Stimulated activated effector memory CD8-positive, alpha-beta T cell treated with anti-CD3 and anti-CD28 coated beads, Interleukin-12 subunit alpha, Interleukin-12 subunit beta, amount 100 ng/mL, for 72 hours (primary cell): ENCODE results near the gene SDK2.
"Not testable (repeated sequence)": the region's sequence is repeated elsewhere in the genome, so short reads cannot be mapped to it uniquely, and the experiment has no call there.

Experiments
- ATAC-seq: fragments of 150-1000 bp; cut with Tn5 transposase; 2 replicates; pipeline ENCODE4 v1.10.0; 2021
- DNase-seq, 2 donors: peaks; one replicate each; pipeline ENCODE4 v3.0.0; 2021 to 2022; ENCODE audit warnings: low spot score in 2 of 2
- H3K27ac Mint-ChIP-seq: one replicate; pipeline ENCODE4 v1.8.0; 2022; ENCODE audit warnings: mild to moderate bottlenecking, mixed read lengths
- H3K36me3 Mint-ChIP-seq: one replicate; pipeline ENCODE4 v1.8.0; 2022; ENCODE audit warnings: mild to moderate bottlenecking, mixed read lengths
- H3K4me1 Mint-ChIP-seq: one replicate; pipeline ENCODE4 v1.8.0; 2022; ENCODE audit warnings: mixed read lengths
- H3K4me3 Mint-ChIP-seq: one replicate; pipeline ENCODE4 v1.8.0; 2022; ENCODE audit warnings: mild to moderate bottlenecking, mixed read lengths
- H3K9me3 Mint-ChIP-seq: one replicate; pipeline ENCODE4 v1.8.0; 2022; ENCODE audit warnings: mixed read lengths

Gene SDK2

DNA sequence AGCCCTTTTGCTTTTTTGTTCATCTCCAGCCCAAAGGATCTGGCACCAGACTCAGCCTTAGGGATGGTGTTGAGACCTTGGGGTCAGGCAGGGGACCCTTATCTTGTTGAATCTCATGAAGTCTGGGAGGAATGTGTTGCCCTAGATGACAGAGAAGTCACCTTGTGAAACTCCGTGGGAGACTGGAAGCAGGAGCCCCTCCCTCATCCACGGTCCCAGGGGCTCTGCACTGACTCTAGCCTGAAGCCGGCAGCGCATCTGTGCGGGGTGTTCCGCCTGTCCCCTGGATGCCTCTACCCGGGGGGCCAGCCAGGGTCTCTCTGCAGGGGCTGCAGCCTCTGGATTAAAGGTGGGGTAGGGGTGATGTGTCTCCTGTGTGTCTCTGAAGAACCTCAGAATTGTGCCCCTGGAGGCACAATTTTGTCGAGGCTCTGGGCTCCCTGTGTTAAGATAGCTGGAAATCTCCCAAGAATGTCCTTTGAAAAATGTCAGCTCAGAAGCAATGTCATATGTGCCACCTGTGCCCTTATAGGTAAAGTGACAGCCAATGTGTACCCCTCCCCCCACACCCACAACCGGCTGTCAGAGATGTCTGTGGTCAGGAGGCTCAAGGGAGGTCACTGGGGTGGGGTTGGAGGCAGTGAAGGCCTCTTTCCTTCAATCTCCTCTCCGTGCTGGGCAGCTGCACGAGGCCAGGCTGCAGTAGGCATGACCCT, 300.3 kb downstream of the SDK2 start:
- Mint-ChIP-seq H3K36me3 (no peaks in the 10 kb centered on the region), H3K27ac (no peak overlapping the region), H3K4me3 (no peak overlapping the region), H3K9me3 (no peaks in the 10 kb centered on the region), H3K4me1 (no peaks in the 10 kb centered on the region)
- no peak for DNase-seq
- no peak for ATAC-seq

GRCh38 chr17:73343168-73343634, 301.0 kb downstream of the SDK2 start:
- DNase-seq: no peak
- Mint-ChIP-seq H3K4me1 (no peaks in the 10 kb centered on the region), H3K27ac (no peak overlapping the region), H3K36me3 (no peaks in the 10 kb centered on the region), H3K4me3 (no peak overlapping the region), H3K9me3 (no peaks in the 10 kb centered on the region)
- ATAC-seq: no peak

DNA sequence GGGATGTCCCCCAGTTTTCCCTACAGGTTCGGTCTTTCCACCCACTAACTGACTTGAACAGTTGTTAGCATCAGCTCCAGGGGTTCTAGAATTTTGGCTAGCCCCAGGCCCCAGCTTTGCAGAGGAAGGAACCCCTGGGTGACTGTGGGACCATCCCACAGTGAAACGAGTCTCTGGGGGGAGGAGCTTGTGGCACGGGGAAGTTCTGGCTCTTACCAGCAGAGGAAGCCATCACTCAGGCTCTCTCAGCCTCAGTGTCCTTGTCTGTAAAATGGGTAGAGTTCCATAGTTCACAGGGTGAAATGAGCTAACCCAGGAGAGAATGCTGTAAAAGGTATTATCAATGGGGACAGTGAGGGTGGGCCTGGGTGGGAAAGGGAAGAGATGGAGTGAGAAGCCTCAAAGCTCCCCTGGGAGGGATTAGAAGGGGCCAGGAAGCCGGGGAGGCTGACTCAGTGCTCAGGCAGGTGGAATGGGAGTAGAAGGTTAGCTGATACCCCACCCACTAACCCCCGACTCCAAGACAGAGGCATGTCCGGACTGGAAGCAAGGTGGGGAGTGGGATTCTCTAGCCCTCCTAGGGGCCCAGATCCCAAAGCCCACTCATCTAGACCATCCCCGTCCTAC, 301.6 kb downstream of the SDK2 start:
- Mint-ChIP-seq H3K9me3 (no peaks in the 10 kb centered on the region), H3K36me3 (no peaks in the 10 kb centered on the region), H3K27ac (no peak overlapping the region), H3K4me1 (no peaks in the 10 kb centered on the region), H3K4me3 (no peak overlapping the region)
- ATAC-seq (no peak), DNase-seq (no peak)

GRCh38 chr17:73342050-73342522, 302.2 kb downstream of the SDK2 start:
- no peaks in the 10 kb centered on the region for H3K9me3 Mint-ChIP-seq
- no peak for DNase-seq
- no peak overlapping the region for H3K4me3 Mint-ChIP-seq
- no peak for ATAC-seq
- H3K4me1 Mint-ChIP-seq: no peaks in the 10 kb centered on the region
- H3K36me3 Mint-ChIP-seq: no peaks in the 10 kb centered on the region
- H3K27ac Mint-ChIP-seq: no peak overlapping the region

DNA sequence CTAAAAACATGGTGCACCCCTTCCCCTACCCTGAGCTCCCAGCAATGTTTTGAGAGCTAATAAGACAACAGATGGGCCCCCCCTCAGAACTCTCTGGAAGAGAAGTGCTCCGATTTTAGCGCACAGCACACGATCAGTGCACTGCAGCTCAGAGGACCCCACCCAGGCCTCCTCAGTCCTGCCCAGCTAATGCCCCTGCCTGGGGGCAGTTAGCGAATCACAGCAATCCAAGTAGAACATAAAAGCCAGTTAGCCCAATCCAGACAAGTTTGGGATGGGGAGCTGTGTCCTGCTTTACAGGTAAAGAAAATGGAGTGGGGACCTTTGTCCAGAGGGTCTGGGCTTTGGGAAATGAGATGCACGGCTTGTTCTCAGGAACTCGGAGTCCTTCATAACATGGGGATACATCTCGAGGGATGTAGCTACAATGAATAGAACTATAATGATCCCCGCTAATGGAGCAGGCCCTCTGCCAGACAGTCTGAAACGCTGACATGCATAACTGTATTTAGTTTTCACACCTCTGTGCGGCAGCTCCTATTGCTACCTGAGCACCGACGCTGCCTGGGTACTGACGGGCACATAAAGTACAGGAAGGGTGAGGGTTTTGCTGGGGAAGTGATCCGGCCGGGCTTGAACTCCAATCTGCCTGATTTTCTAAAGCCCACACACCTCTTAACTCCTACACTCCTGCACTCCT, 302.7 kb downstream of the SDK2 start:
- DNase-seq (no peak), ATAC-seq (no peak)
- Mint-ChIP-seq H3K36me3 (no peaks in the 10 kb centered on the region), H3K4me3 (no peak overlapping the region), H3K27ac (no peak overlapping the region), H3K4me1 (no peaks in the 10 kb centered on the region), H3K9me3 (no peaks in the 10 kb centered on the region)

DNA sequence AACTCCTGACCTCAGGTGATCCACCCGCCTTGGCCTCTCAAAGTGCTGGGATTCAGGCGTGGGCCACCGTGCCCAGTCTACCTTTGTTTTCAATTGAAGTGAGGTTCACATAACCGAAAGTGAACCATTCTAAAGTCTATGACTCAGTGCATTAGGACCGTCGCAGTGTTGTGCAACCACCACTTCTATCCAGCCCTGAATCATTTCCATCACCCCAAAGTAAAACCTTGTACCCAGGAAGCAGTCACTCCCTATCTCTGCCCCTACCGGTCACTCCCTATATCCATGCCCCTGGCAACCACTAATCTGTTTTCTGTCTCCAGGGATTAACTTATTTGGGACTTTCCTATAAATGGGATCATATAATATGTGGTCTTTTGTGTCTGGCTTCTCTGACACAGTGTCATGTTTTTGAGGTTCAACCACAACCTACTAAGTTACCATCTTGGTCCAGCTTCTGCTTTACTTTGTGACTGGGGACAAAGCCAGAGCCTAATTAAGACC, 304.1 kb downstream of the SDK2 start:
- Mint-ChIP-seq H3K4me3 (no peak overlapping the region), H3K27ac (no peak overlapping the region)
- DNase-seq: no peak

DNA sequence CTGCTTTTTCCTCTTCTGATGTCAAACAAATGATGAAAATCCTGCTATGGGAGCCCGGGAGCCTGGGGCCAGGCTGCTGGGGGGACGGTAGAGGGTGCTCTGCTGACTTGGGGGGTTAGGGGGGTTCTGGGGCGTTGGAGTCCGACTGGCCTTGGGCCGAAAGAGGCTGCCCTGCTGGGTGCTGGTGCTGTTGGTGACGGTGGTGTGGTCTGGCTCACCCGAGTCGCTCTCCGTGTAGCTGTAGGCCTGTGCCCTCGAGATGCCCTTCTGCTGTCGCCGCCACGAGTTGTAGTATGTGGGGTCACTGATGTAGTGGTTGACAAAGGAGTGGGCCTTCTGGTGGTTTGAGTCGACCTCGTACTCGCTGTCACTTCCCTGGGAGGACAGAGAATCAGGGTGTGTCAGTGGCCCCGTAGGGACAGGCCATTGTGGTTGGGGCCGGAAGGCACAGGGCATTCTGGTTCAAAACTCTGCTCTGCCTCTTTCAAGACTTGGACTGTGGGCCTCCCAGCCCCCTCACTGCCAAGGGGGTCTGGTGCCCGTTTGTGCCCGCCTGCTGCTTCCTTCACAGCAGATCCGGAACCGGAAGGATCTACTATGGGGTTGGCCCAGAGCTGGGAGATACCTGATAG, 305.6 kb downstream of the SDK2 start:
- no peak for DNase-seq
- Mint-ChIP-seq H3K9me3 (no peaks in the 10 kb centered on the region), H3K36me3 (no peaks in the 10 kb centered on the region), H3K4me3 (no peak overlapping the region), H3K27ac (no peak overlapping the region), H3K4me1 (no peaks in the 10 kb centered on the region)
- no peak for ATAC-seq

More for the DNA sequence above, 304.1 kb downstream of the SDK2 start:
- Mint-ChIP-seq H3K36me3 (no peaks in the 10 kb centered on the region), H3K9me3 (no peaks in the 10 kb centered on the region), H3K4me1 (no peaks in the 10 kb centered on the region)
- peak; percentile 70 for ATAC-seq

DNA sequence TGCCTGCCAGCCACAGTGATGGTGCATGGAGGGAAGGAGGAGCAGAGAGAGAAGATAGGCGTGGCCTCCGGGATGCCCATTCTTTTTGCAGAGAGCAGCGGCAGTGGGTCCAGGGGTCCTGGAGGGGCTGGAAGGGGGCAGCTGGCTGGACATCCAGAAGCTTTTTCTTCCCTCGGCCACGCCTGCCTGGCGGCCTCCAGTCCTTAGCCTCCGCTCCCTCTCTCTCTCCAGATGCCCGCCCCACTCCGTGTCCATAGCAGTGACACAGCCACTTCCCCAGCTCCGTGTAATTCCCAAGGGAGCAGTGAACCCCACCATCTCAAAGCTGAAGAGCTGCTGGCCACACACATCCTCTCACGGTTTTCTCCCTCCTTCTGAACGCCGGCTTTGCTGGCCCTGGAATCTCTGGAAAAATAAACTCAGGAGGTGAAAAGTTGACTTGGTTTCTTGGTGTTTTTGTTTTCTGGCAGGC, 306.2 kb downstream of the SDK2 start:
- no peak overlapping the region for H3K27ac Mint-ChIP-seq
- H3K9me3 Mint-ChIP-seq: no peaks in the 10 kb centered on the region
- DNase-seq: no peak
- no peak for ATAC-seq
- no peaks in the 10 kb centered on the region for H3K36me3 Mint-ChIP-seq
- no peak overlapping the region for H3K4me3 Mint-ChIP-seq
- no peaks in the 10 kb centered on the region for H3K4me1 Mint-ChIP-seq

- Mint-ChIP-seq H3K27ac (no peak overlapping the region), H3K4me1 (no peaks in the 10 kb centered on the region), H3K36me3 (no peaks in the 10 kb centered on the region), H3K9me3 (no peaks in the 10 kb centered on the region), H3K4me3 (no peak overlapping the region)
- ATAC-seq: no peak
- DNase-seq: no peak
Measured at GRCh38 chr17:73337330-73337710, 306.9 kb downstream of the SDK2 start.

DNA sequence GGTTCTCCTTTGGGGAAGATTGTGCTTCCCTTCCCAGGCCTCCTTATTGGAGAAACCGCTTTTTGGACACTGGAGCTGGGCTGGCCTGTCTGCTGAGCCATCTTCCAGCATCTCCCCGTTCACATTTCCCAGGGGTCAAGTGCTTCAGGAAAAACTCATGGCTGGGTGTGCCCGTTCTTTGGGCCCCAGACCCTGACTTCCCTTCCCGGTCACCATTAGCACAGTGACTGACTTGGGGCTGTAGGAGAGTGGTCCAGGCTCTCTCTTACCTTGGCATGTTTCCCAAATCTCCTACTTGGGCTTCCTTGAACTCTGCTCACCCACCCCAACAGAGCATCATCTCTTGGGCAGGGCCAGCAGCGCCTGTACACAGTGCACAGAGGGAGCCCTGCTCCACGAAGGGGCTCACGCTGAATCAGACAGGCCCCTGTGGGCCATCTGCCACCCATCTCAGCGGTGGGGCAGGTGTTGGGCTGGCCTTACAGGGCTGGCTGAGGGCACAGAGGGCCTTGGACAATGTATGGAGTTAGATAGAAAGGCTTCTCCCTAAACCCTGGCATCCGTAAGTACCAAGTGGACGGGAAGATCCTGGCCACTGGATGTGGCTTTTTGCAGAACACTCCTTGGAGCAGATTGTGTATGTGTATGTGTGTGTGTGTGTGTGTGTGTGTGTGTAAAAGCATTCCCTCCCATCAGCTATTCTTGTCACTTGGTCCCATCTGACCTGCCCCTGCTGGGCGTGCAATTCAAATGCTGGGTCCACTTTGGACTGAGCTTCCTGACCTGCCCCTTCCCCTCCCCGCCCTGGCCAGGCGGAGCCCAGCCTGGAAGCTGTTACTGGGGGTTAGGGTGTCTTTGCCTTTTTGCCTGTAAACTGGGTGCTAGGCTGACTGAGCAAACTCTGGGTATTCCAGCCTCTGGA, 307.6 kb downstream of the SDK2 start:
- Mint-ChIP-seq H3K4me3 (no peak overlapping the region), H3K36me3 (no peaks in the 10 kb centered on the region), H3K9me3 (no peaks in the 10 kb centered on the region), H3K4me1 (no peaks in the 10 kb centered on the region), H3K27ac (no peak overlapping the region)
- DNase-seq (no peak), ATAC-seq (no peak)

- DNase-seq: no peak
- ATAC-seq: no peak
- H3K36me3 Mint-ChIP-seq: no peaks in the 10 kb centered on the region
- H3K27ac Mint-ChIP-seq: no peak overlapping the region
- no peaks in the 10 kb centered on the region for H3K4me1 Mint-ChIP-seq
- no peaks in the 10 kb centered on the region for H3K9me3 Mint-ChIP-seq
- H3K4me3 Mint-ChIP-seq: no peak overlapping the region
Measured at GRCh38 chr17:73335591-73336407, 308.4 kb downstream of the SDK2 start.

DNA sequence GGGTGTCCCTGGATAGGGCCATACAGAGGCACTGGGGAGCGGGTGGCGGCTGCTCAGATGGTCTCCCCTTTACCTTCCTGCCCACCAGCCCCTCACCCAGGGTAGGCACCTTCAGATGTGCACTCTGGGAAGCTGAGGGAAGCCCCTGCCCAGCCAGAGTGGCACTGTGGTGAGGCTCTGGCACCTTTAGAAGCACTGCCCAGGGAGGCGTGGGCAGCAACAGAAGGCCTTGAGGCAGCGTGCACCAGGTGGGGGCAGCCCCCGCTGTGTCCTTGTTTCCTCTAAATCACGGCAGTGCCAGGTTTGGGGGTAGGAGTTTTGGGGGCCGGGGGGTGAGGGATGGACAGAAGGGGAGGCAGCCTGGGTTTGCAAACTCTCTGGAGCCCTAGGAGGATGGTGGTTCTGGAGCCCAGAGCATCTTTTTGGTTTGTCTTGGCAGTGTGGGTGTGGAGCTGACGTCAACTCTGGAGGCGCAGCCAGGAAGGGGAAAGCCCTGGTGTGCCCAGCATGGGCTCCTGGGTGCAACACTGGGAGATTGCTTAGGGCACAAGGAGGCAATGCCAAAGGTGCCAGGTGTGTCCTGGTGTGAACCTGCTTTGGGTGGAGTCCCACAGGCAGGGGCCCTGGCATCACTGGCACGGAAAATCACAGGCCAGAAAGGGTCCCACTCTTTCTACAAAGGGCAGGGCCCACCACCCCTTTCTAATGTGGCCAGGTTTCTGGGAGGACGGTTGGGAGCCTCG, 309.3 kb downstream of the SDK2 start:
- Mint-ChIP-seq H3K27ac (no peak overlapping the region), H3K4me1 (no peaks in the 10 kb centered on the region), H3K36me3 (no peaks in the 10 kb centered on the region), H3K4me3 (no peak overlapping the region), H3K9me3 (no peaks in the 10 kb centered on the region)
- DNase-seq (no peak), ATAC-seq (no peak)

DNA sequence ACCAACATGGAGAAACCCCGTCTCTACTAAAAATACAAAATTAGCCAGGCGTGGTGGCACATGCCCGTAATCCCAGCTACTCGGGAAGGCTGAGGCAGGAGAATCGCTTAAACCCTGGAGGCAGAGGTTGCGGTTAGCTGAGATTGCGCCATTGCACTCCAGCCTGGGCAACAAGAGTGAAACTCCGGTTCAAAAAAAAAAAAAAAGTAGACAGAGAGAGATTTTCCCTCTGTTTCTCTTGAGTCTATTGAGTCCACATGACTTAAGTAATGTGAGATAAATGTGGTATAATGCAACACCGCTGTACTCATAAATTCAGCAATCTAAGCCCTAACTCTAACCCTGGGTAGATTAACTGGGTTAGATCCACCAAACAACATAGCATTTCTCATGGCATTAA, 310.8 kb downstream of the SDK2 start:
- not testable (repeated sequence) for DNase-seq, ATAC-seq, H3K36me3 Mint-ChIP-seq, H3K4me1 Mint-ChIP-seq, H3K9me3 Mint-ChIP-seq, H3K27ac Mint-ChIP-seq, H3K4me3 Mint-ChIP-seq
